ENCODE results near the gene NIN. TPM values are rescaled to one million over a fixed set of nuclear protein-coding genes. Genes with fewer than 3 reads are reported as not detected.

The NIN gene
- polyA plus RNA-seq, 1 donor from 2014 or later, result 47.6 TPM

DNA sequence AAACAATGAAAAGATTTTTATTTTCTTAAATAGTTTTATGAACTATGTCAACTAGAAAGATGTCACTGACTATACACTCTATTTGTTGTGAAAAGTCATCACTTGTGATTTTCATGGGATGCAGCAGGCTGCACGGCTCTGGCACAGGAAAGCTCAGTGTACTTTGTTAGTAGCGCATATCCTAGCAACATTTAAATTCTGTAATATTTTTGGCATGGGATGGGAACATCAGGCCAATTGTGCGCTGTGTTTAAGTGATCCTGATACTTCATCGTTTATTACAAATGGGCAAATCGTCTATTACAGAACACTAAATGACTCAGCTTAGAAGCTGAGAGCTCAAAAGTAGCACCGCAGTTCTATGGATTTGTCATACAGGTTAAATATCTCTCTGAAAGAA is 102.1 kb downstream of the NIN start:
- TF ChIP-seq SMC3 (conservative IDR thresholded peaks at IDR 0.05; ENCODE audit: poor library complexity), result no peak
- no peak for TF ChIP-seq POLR2AphosphoS5 (IDR thresholded peaks at IDR 0.05)
- TF ChIP-seq MXI1 (conservative IDR thresholded peaks at IDR 0.05; ENCODE audit: poor library complexity, severe bottlenecking), result no peak
- TF ChIP-seq TAF1 (IDR thresholded peaks at IDR 0.05; ENCODE audit: low read depth), result no peak
- no peak for TF ChIP-seq EZH2 (IDR thresholded peaks at IDR 0.05; ENCODE audit: borderline replicate concordance, insufficient read depth, low read length, poor library complexity, severe bottlenecking)
- TF ChIP-seq RAD21 (conservative IDR thresholded peaks at IDR 0.05), result no peak
- TF ChIP-seq, protein P1, sequence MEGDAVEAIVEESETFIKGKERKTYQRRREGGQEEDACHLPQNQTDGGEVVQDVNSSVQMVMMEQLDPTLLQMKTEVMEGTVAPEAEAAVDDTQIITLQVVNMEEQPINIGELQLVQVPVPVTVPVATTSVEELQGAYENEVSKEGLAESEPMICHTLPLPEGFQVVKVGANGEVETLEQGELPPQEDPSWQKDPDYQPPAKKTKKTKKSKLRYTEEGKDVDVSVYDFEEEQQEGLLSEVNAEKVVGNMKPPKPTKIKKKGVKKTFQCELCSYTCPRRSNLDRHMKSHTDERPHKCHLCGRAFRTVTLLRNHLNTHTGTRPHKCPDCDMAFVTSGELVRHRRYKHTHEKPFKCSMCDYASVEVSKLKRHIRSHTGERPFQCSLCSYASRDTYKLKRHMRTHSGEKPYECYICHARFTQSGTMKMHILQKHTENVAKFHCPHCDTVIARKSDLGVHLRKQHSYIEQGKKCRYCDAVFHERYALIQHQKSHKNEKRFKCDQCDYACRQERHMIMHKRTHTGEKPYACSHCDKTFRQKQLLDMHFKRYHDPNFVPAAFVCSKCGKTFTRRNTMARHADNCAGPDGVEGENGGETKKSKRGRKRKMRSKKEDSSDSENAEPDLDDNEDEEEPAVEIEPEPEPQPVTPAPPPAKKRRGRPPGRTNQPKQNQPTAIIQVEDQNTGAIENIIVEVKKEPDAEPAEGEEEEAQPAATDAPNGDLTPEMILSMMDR (IDR thresholded peaks at IDR 0.05; ENCODE audit: poor library complexity, severe bottlenecking), result no peak
- TF ChIP-seq REST (IDR thresholded peaks at IDR 0.05; ENCODE audit: borderline replicate concordance), result no peak
- no peak for TF ChIP-seq EP300 (conservative IDR thresholded peaks at IDR 0.05; ENCODE audit: poor library complexity, severe bottlenecking)
- no peak overlapping the region for H3K9ac ChIP-seq (ENCODE audit: low read length)
- H3F3A ChIP-seq (ENCODE audit: insufficient read depth, low read length, poor library complexity, severe bottlenecking), result no peaks in the 10 kb centered on the region
- H3K9me2 ChIP-seq (ENCODE audit: insufficient read depth, low read length), result no peaks in the 10 kb centered on the region
- H4K20me1 ChIP-seq (ENCODE audit: insufficient read depth), result no peaks in the 10 kb centered on the region
- H3K9me3 ChIP-seq (ENCODE audit: low read length), result no peaks in the 10 kb centered on the region
- H3K27me3 ChIP-seq (ENCODE audit: insufficient read depth, low read depth, low read length), result no peaks in the 10 kb centered on the region
- no peak overlapping the region for H2AFZ ChIP-seq (ENCODE audit: low read depth, low read length)
- H3K4me3 ChIP-seq (ENCODE audit: low read length), result no peak overlapping the region
- H3K36me3 ChIP-seq (ENCODE audit: insufficient read depth, low read length), result peaks cover 3% of the 10 kb centered on the region
- no peaks in the 10 kb centered on the region for H3K79me2 ChIP-seq (replicated peaks; ENCODE audit: insufficient read depth, low read length)
- no peak overlapping the region for H3K27ac ChIP-seq (ENCODE audit: low read length)
- no peak overlapping the region for H3K4me2 ChIP-seq (ENCODE audit: low read length)

- no peaks in the 10 kb centered on the region for H3K9me2 ChIP-seq (ENCODE audit: insufficient read depth, low read length)
- no peaks in the 10 kb centered on the region for H3K79me2 ChIP-seq (replicated peaks; ENCODE audit: insufficient read depth, low read length)
- H2AFZ ChIP-seq (ENCODE audit: low read depth, low read length), result no peak overlapping the region
- H3K4me2 ChIP-seq (ENCODE audit: low read length), result no peak overlapping the region
- H4K20me1 ChIP-seq (ENCODE audit: insufficient read depth), result no peaks in the 10 kb centered on the region
- H3K27me3 ChIP-seq (ENCODE audit: insufficient read depth, low read depth, low read length), result no peaks in the 10 kb centered on the region
- H3K4me3 ChIP-seq (ENCODE audit: low read length), result no peak overlapping the region
- TF ChIP-seq SMC3 (conservative IDR thresholded peaks at IDR 0.05; ENCODE audit: poor library complexity), result no peak
- TF ChIP-seq EZH2 (IDR thresholded peaks at IDR 0.05; ENCODE audit: borderline replicate concordance, insufficient read depth, low read length, poor library complexity, severe bottlenecking), result no peak
- TF ChIP-seq POLR2AphosphoS5 (IDR thresholded peaks at IDR 0.05), result no peak
- TF ChIP-seq, protein P1 (IDR thresholded peaks at IDR 0.05; ENCODE audit: poor library complexity, severe bottlenecking), result no peak
- no peak for TF ChIP-seq EP300 (conservative IDR thresholded peaks at IDR 0.05; ENCODE audit: poor library complexity, severe bottlenecking)
- TF ChIP-seq REST (IDR thresholded peaks at IDR 0.05; ENCODE audit: borderline replicate concordance), result no peak
- no peak for TF ChIP-seq RAD21 (conservative IDR thresholded peaks at IDR 0.05)
- H3K36me3 ChIP-seq (ENCODE audit: insufficient read depth, low read length), result peaks cover 3% of the 10 kb centered on the region
- no peaks in the 10 kb centered on the region for H3K9me3 ChIP-seq (ENCODE audit: low read length)
- H3K9ac ChIP-seq (ENCODE audit: low read length), result no peak overlapping the region
- H3F3A ChIP-seq (ENCODE audit: insufficient read depth, low read length, poor library complexity, severe bottlenecking), result no peaks in the 10 kb centered on the region
- no peak overlapping the region for H3K27ac ChIP-seq (ENCODE audit: low read length)
Observed at GRCh38 chr14:50726372-50727107, 104.4 kb downstream of the NIN start.
